GM12873 (cell line): ENCODE results near the gene SDCBP2.

Experiments
- CTCF ChIP-seq: IDR thresholded peaks from 2 replicates; pipeline ENCODE4 v1.5.1; 2012; ENCODE audit warnings: low read depth, mild to moderate bottlenecking, moderate library complexity, low read length, control low read depth; ENCODE audit not compliant: insufficient read depth; ENCODE audit errors: missing control alignments

SDCBP2 gene

GRCh38 chr20:1368448-1369199 lies 39.7 kb upstream of the SDCBP2 start:
- TF ChIP-seq CTCF: no peak

- TF ChIP-seq CTCF: no peak
Observed at GRCh38 chr20:1367479-1367878, 38.5 kb upstream of the SDCBP2 start.

GRCh38 chr20:1364106-1364505 lies 35.2 kb upstream of the SDCBP2 start:
- no peak for TF ChIP-seq CTCF

- no peak for TF ChIP-seq CTCF
Observed at GRCh38 chr20:1363522-1363921, 34.6 kb upstream of the SDCBP2 start.

- no peak for TF ChIP-seq CTCF
Observed at GRCh38 chr20:1362484-1362883, 33.5 kb upstream of the SDCBP2 start.

GRCh38 chr20:1360094-1360846 lies 31.3 kb upstream of the SDCBP2 start:
- TF ChIP-seq CTCF: no peak

- no peak for TF ChIP-seq CTCF
Observed at GRCh38 chr20:1357921-1358671, 29.2 kb upstream of the SDCBP2 start.
